T-helper 2 cell treated with Interferon-gamma antibody and Interleukin-4, amounts not matched to agents 100 ng/mL and 5 ng/mL, for 36 hours (primary cell): ENCODE measurements around the gene SCTR. TPM values are rescaled to one million over a fixed set of nuclear protein-coding genes. Genes with fewer than 3 reads are reported as not detected.

Experiments used
- intact Hi-C: fragments of 100-400 bp; cut with micrococcal nuclease; formaldehyde crosslinking; loops from one replicate; pipeline ENCODE4 v1.15.1; 2023
- total RNA-seq: library from RNA; stranded (reverse); gene quantifications from 2 replicates; pipeline ENCODE4 v1.2.3, GENCODE V29; 2022

The SCTR gene
- total RNA-seq, 1 donor from 2014 or later, result not detected

DNA sequence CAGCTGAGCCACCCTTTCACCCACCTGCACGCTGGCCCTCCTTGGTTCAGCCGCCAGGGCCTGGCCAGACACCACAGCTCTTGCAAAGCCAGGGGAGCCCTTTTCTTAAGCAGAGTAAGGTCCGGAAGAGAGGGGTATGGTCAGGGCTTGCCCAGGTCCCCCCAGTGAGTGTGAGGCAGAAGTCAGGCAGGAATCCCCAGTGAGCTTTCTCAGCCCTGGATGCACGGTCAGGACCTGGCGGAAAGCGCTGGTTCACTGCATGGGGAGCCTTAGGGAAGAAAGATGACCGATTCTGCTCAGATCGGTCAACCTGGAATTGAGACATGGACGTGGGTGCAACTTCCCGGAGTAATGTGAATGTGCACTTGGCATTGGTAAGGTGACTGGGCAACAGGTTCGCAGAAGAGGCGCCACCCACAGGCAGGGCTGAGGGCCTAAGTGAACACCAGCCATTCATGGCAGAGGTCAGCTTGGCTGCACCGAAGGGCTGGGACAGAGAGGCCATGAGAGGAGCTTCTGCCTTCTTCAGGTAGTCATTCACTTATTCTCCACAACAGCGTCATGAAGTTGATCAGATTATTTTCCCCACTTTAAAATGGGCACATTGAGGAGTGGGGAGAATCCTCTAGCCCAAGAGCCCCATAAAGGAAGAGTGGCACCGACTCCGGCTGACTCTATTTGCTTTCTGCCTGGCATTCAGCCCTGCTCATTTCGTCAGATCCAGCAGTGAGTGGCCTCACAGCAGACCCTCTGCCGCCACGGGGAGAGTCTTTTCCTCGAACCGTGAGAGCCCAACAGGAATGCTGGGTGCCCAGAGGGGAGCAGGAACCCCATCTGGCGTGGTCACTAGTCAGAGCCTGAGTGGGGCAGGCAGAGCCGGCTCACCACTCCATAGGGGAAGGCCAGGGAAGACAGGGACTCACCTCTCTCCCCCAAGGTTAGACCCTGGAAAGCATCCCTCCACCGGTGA is 35.8 kb downstream of the SCTR start:
- intact Hi-C loops, result no loop called here

DNA sequence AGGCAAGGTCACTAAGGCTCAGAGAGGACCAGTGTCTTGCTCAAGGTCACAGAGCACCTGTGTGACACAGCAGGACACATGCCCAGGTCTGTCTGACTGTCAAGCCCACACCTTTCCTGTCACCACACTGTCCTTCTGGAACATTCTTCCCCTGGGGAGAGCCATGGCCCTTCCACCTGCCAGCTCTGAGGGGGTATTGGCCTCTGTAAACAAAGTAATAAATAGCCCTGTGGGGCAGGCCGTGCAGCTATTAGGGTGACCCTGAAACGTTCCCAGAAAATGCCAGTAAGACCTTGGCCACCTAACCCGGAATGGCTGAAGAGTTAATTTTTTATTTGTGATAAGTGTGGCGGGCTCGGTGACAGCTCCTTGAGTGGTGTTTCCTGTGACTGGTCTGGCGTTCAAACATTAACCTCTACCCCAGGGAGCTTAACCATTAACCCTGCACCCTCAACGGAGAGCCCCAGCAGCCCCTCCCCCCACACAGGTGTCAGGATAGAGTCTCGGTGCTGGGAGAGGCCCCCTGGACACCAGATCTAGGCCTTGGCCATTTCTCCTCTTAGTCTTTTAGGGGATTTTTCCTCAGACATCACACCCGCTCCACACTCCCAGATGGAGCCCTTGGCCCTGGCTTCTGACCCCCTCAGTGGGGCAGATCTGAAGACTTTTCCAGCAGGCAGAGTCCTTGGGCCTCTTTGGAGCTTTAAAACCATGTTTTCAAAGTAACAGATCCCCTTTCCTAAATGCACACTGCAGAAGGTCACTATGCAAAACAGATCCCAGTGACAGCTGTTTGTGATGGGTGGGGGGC is 36.6 kb downstream of the SCTR start:
- intact Hi-C loops, result no loop called here

DNA sequence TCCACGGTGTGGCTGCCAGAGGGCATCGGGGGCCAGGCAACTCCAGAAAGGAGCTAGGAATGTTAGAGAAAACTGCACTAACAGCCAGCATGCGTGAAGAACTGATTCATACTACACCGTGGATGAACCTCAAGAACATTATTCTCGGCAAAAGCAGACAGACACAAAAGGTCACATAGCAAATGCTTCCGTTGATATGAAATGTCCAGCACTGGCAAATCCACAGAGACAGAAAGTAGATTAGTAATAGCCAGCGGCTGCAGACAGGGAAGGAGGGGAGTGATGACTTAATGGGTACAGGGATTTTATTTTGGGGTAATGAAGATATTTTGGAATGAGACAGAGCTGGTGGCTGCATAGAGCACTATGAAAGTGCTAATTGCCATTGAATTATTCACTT is 37.4 kb downstream of the SCTR start:
- intact Hi-C loops, result no loop called here

DNA sequence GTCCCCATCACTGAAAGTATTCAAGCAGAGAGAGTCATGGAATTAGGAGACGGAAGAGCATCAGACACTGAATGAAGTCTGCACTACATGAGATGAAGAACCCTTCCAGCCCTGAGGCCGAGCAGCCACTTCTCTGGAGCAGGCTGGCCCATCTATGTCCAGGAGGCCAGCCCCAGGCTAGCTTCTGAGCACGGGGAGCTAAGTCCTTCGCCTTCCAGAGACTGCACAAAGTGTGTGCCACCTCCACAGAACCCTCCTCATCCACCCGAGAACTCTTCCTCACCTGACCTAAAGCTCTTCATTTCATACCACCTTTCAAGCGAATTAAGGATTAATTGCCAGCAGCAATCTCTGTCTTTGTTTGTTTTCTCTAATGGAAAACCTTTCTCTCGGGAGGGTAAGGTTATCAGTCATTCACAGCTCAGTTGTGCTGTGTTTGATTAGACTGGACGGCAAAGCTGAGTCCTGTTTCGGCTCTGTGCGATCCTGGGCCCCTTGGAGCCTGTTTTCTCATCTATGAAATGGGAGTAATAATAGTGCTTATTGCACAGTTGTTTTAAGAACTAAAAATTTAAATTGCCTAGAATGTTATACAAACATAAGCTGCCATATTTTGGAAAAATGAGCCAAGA is 38.0 kb downstream of the SCTR start:
- intact Hi-C loops, result no loop called here

DNA sequence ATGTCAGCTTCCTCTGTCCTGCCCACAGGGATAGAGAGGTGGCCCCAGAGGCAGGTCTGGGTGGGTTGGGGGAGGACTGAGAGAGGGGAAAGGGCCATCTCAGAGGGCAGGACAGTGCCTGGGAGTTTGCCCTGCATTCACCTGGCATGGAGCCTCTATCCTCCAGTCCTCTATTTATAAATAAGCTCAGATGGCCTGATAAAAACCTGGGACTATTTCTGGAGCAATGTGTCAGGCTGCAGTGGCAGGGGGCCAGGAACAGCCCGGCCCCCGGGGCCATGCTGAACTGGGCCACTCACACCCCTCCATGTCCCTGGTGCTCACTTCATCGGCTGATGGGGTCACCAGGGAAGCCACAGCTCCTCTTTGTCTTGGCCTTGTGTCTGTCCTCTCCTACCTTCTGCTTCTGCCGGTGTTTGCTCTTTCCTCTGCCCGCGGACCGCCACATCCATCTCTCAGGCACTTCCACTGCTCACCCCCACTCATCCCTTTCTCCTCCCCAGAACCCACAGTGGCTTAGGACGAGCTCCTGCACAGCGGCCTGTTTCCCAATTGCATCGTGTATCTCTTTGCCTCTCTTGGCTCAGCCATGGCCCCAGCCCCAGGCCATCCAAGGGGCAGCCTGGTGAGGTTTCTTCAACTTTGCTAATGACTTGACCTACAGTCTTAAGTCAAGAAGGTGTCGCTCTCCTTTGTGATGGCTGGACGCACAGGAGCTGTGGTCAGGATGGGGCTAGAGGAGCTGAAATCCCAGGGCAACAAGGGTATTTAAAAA is 38.8 kb downstream of the SCTR start:
- intact Hi-C loops, result no loop called here

DNA sequence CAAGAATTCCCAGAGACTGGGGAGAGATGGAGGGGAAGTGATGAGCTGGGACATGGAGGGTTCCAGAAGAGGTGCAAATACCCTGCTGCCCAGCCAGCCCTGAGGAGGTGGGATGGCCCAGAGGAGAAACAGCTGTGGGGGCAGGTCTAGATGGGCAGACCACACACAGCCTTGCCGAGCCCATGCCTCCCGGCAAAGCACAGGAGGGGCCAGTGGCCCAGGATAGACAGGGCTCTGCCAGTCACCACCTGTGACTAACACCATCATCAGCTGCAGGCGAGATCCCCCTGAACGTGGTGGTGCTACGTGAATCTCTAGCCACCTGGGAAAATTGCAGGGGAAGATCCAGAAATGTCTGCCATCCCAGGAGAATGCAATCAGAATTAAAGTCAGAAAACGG is 39.4 kb downstream of the SCTR start:
- intact Hi-C loops, result no loop called here

DNA sequence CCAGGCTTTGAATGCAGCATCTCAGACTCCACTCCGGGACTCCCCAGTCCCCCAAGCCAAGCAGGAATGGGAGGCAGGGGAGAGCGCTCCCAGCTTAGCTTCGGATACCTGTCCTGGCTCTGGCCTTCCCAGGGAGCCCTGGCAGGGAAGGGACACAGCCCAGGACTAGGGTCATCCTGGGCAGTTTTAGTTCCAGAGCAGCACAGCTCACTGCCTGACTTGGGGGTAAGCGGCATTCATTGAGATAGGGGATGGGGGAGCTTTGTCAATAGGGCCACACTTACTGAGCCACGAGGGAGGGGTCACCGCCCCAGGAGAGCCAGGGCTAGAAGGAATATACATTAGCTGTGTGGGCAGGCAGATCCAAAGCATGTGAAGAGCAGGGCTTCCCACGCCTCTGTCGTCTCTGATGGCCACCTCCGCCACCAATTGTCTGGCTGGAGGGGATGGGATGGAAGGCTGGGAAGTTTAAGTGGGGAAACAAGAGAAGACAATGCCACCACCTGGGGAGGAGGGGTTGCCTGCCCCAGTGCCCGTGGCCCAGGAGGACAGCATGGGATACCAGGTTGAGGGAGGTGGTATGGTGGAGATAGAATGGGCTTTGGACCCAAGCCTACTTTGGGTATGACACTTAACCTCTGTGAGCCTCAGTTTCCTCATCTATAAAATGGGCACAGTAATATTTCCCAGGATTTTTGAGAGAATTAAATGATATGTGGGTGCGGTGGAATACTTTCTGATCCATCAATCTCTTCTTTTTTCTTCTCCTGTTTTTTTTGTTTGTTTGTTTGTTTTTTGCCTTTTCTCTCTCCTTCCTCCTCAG is 40.2 kb downstream of the SCTR start:
- intact Hi-C loops, result no loop called here

DNA sequence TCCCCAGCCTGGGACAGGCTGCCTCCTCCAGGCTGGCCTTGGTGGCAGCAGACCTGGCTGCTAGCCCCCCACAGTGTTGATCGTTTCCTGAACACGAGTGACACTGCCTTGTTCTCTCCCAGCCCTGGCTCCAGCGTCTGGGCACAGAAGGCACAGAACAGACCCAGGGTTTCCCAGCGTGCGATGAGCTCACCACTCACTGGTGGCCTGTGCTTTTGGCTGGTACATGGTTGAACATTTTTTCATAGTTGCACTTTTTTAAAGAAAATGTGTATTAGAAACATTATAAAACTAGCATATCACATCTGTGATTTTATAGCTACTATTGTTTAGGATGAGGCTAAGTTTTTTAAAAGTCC is 40.9 kb downstream of the SCTR start:
- intact Hi-C loops, result no loop called here

DNA sequence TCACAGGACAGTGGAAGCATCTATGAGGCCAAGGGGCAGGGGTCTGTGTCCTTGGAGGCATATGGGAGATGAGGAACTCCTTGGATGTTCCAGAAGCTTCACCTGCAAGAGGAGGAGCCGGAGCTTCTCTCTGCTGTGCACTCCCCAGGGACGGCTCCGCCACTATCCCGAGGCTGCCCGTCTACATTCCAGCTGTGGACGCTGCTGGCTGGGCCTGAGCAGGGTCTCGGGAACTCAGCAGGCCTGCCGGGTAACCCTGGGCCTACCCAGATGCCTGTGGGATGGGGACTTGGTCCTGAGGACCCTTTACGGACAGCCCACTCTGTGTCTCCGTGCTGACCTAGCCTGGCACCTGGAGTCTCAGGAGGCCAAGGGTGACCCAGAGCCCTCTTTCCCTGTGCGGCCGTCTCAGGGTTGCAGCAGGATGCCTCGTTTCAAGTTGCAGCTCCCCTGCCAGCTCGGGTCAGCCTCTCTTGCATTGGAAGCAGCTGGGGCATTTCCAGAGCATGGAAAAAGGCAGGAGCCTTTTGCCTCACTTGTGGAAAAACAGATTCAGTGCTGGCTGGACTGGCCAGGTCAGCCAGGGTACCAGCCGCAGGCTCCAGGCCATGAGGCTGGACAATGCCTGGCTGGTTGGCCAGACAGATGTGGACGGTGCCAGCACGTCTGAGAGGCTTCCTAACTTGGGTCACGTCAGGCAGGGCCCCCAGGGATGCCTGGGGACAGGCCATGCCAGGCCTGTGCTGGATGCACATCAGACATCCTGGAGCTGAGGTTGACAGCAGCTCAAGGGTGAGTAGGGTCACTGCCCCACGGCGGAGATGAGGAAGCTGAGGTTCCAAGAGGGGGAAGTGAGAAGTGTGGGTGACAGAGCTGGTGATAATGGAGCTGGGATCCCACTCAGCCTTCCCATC is 41.5 kb downstream of the SCTR start:
- intact Hi-C loops, result no loop called here

DNA sequence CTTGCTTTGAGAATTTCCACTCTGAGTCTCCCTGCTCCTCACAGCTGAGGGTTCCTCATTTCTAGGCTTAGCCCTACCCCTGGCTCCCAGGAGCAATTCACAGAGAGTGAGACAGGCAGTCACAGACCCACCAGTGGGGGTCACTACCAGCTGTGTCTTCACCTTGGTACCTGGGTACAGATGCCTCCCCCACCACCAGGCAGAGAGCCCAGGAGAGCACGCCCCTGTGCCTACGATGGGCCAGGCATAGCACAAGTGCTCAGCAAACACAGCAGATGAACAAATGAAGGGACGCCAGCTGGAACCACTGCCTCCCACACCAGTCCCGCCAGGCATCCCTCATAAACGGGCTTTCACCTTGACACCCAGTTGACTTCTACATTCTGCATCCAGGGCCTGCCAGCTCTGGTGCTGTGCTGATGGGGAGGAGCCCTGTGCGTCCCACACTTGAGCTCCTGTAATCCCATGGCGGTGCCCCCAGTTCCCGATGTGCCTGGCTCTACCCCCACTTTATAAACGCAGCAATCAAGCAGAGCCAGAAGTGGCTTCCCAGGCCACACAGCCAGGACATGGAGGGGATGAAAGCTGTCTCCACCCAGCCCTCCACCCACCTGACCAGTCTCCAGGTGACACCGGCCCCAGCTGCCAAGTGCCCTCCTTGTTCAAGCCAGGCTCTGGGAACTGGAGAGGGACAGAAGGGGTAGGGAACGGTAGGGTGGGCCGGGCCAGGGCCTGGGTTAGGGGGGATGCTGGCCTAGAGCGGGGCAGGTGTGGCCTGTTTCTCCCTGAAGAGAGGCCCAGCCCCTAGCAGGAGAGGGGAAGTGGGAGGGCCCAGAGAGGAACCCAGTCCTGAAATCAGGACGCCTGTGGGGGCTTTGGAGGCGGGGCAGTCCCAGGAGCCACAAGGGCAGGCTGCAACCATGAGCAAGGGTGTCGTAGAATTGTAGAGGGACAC is 42.5 kb downstream of the SCTR start:
- intact Hi-C loops, result no loop called here

DNA sequence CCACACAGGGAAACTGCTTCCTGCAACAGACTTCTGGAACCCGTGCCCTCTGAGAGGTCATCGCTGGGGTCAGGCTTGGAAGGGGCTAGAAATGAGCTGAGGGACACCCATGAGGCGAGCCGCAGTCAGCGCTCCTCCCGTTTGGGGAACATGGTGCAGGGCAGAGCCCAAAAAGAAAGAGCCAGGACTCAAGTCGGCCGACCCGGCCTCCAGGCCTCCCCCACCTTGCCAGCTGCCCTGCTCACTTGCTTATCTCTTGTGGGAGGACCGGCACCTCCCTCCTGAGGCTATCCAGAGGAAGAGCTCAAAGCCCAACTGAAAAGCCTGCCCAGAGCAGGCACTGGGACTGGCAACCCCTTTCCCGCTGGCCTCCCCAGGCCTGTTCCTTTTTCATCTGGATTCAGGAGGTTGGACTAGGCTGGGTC is 43.6 kb downstream of the SCTR start:
- intact Hi-C loops, result no loop called here

DNA sequence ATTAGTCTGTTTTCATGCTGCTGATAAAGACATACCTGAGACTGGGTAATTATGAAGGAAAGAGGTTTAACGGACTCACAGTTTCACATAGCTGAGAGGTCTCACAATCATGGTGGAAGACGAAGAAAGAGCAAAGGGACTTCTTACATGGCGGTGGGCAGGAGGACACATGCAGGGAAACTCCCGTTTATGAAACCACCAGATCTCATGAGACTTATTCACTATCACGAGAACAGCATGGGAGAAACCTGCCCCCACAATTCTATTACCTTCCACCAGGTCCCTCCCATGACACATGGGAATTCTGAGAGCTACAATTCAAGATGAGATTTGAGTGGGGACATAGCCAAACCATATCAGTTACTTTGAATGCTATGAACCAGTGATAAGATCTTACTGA is 44.1 kb downstream of the SCTR start:
- intact Hi-C loops, result no loop called here

DNA sequence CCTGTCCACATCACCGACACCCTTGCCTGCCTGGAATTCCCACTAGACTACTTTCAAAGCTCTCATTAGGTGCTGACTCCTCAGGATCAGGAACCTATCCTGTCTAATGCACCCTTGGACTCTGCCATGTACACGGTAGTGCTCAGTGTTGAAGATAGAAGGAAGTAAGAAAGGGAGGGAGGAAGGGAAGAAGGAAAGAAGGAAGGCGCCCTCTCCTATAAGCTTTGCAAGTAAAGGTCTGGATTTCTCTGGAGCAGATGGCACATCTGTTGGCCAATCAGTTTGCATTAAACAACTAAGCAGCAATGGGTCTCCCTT is 45.3 kb downstream of the SCTR start:
- intact Hi-C loops, result no loop called here

DNA sequence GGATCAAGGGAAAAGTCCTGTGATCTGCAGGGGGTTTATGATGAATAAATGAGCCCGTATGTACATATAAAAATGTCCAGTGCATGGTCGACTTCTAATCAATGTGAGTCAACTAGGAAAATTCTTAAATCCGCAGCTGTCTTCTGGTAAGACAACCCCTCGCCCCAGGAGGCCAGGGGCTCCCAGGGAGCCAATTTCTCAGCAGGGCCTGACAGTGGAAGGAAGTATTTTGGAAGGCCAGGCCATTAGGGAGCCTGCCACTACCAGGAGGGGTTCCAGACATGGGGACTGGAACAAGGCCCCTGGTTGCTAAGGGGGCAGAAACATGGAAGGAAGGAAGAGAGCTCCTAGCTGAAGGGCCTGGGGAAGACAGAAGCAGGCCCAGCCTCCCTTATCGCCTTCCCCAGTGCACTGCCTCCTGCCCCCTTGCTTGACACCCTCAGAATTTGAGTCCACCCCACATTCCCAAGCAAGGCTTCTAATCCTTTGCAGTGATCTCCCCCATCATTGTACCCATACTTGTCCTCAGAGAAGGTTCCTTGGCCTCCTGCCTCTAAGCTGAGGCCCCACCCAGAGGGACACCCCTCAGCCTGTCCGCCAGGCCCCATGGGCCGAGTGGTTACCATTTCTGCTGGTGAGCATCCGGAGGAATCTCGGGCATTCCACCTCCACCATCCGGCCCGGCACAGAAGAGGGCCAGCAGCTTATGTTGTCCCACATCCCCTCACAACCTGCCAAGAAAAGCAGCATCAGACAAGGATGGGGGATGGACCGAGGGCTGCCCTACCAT is 45.9 kb downstream of the SCTR start:
- intact Hi-C loops, result no loop called here

DNA sequence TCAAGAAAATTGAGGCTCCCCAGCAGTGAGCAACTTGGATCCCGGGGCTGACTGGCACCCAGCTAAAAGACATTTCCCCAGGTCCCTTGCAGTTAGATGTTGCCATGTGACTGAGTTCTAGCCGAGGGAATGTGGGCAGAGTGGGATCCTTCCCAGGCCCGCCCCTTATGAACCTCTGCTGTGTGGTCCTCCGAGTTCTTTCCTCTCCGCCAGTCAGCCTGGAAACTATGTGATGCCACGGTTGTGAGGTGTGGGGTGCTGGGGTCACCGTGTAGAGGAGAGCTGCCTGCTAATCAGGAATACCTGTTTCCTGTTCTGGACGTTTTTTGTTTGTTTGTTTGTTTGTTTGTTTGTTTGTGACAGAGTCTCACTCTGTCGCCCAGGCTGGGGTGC is 47.2 kb downstream of the SCTR start:
- intact Hi-C loops, result loop anchor here (2.0 kb wide), 1 partner anchor 596 kb away; no protein-coding TSS in a partner anchor

DNA sequence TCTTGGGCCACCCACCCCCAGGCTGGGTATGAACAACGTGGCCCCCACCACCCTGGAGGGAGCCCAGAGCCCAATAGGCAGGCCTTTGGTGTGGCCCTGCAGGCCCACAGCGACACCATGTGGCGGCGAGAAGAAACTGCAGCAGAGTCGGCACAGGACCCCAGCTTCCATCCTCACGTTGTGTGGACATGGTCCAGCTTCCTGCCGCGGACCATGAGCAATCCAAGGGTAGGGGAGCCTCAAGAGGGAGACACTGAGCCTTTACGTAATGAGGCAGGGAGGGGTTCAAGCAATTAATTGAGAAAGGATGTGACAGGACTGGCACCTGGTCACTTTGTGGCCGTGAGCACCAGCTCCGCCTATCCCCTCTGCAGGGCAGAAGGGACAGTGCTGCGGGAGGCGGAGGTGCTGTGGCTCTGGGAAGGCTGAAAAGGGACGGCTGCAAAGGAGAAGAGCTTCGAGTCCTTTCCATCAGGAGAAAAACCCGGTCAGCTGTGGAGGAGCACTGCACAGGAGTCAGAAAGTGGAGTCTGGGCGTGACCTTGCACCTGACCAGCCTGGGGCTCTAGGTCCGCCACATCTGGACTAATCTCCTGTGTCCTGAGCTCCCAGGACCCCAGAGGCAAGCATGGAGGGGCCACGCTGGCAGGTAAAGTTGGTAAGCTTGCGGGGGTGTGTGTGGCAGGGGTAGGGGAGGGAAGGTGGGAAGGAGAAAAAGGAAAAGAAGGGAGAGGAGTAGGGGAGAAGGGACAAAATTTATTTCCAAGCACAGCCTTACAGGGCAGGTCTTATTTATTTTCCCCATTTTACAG is 47.8 kb downstream of the SCTR start:
- intact Hi-C loops, result loop anchor here (1.0 to 2.0 kb wide), 2 partner anchors 69 to 596 kb away; no protein-coding TSS in a partner anchor
